HEK293 (cell line): ENCODE results near the gene ATXN10.

Experiments used
- CTCF ChIA-PET: fragments of 350-600 bp; formaldehyde crosslinking; extraction: SDS; loops from one replicate; lab custom pipeline; 2021; ENCODE audit warnings: antibody characterized with exemption; lab: Yijun Ruan, JAX
- POLR2A ChIA-PET: fragments of 300-600 bp; formaldehyde crosslinking; extraction: SDS; loops from one replicate; lab custom pipeline; 2020; ENCODE audit warnings: antibody characterized with exemption, inconsistent platforms; lab: Yijun Ruan, JAX
- H3K27ac ChIP-seq: fragments of 200-500 bp; sonication (Bioruptor generic); 2 replicates; pipeline ENCODE4 v1.5.1; 2014; ENCODE audit warnings: low read depth, low read length, control low read depth, inconsistent platforms; ENCODE audit errors: extremely low read depth
- H3K36me3 ChIP-seq, 2 experiments: fragments of 200-500 bp in 1 of 2; sonication (Bioruptor generic) in 1 of 2; 1 replicate in 1 of 2; 2 replicates in 1 of 2; pipeline ENCODE4 v1.5.1; 2014 to 2017; ENCODE audit warnings: inconsistent platforms in 2 of 2, low read length in 2 of 2; ENCODE audit not compliant: control insufficient read depth in 2 of 2, insufficient read depth in 1 of 2
- H3K4me1 ChIP-seq: fragments of 200-500 bp; sonication (Bioruptor generic); 2 replicates; pipeline ENCODE4 v1.5.1; 2014; ENCODE audit warnings: mild to moderate bottlenecking, low read length, inconsistent platforms; ENCODE audit not compliant: control insufficient read depth, insufficient read depth
- H3K4me3 ChIP-seq: 2 replicates; pipeline ENCODE4 v1.5.1; 2011; ENCODE audit warnings: low read depth, mild to moderate bottlenecking, control low read depth, low read length, moderate library complexity
- H3K9me3 ChIP-seq: fragments of 200-500 bp; sonication (Bioruptor generic); 2 replicates; pipeline ENCODE4 v1.5.1; 2014; ENCODE audit warnings: low read depth, low read length, inconsistent platforms; ENCODE audit not compliant: control insufficient read depth, insufficient read depth
- BCL11B ChIP-seq: fragments of 450-650 bp; formaldehyde crosslinking; IDR thresholded peaks from 2 replicates; pipeline ENCODE4 v1.5.1; 2016; ENCODE audit warnings: low read depth, missing biosample characterization, missing genetic modification characterization
- GFI1B ChIP-seq: fragments of 450-650 bp; formaldehyde crosslinking; IDR thresholded peaks from 2 replicates; pipeline ENCODE4 v1.5.1; 2016; ENCODE audit warnings: missing biosample characterization, missing genetic modification characterization
- MEIS1 ChIP-seq: sonication (generic); formaldehyde crosslinking; IDR thresholded peaks from 2 replicates; pipeline ENCODE4 v1.8.1; 2022; ENCODE audit warnings: missing genetic modification reagents, mild to moderate bottlenecking, borderline replicate concordance
- SP7 ChIP-seq: fragments of 450-650 bp; formaldehyde crosslinking; IDR thresholded peaks from 2 replicates; pipeline ENCODE4 v1.5.1; 2016; ENCODE audit warnings: missing biosample characterization, missing genetic modification characterization
- WT1 ChIP-seq: fragments of 450-650 bp; formaldehyde crosslinking; IDR thresholded peaks from 2 replicates; pipeline ENCODE4 v1.5.1; 2016; ENCODE audit warnings: missing biosample characterization, missing genetic modification characterization
- YY2 ChIP-seq: fragments of 450-650 bp; formaldehyde crosslinking; IDR thresholded peaks from 2 replicates; pipeline ENCODE4 v1.5.1; 2016; ENCODE audit warnings: missing biosample characterization, missing genetic modification characterization
- ZFP69B ChIP-seq: fragments of 450-650 bp; formaldehyde crosslinking; IDR thresholded peaks from 2 replicates; pipeline ENCODE4 v1.5.1; 2016; ENCODE audit warnings: missing biosample characterization, missing genetic modification characterization
- ZIC2 ChIP-seq: fragments of 450-650 bp; formaldehyde crosslinking; IDR thresholded peaks from 2 replicates; pipeline ENCODE4 v1.5.1; 2016; ENCODE audit warnings: missing biosample characterization, missing genetic modification characterization
- ZNF175 ChIP-seq: fragments of 450-650 bp; formaldehyde crosslinking; IDR thresholded peaks from 2 replicates; pipeline ENCODE4 v1.5.1; 2016; ENCODE audit warnings: missing biosample characterization, missing genetic modification characterization
- ZNF302 ChIP-seq: fragments of 450-650 bp; formaldehyde crosslinking; IDR thresholded peaks from 2 replicates; pipeline ENCODE4 v1.5.1; 2016; ENCODE audit warnings: missing biosample characterization, missing genetic modification characterization, low read depth
- ZNF366 ChIP-seq: fragments of 450-650 bp; formaldehyde crosslinking; conservative IDR thresholded peaks from 2 replicates; pipeline ENCODE4 v1.5.1; 2016; ENCODE audit warnings: missing biosample characterization, missing genetic modification characterization
- ZNF416 ChIP-seq: fragments of 450-650 bp; formaldehyde crosslinking; IDR thresholded peaks from 2 replicates; pipeline ENCODE4 v1.5.1; 2016; ENCODE audit warnings: missing biosample characterization, missing genetic modification characterization
- ZNF654 ChIP-seq: fragments of 450-650 bp; formaldehyde crosslinking; IDR thresholded peaks from 2 replicates; pipeline ENCODE4 v1.5.1; 2016; ENCODE audit warnings: low read depth, missing biosample characterization, missing genetic modification characterization
- ZNF664 ChIP-seq: fragments of 450-650 bp; formaldehyde crosslinking; IDR thresholded peaks from 2 replicates; pipeline ENCODE4 v1.5.1; 2016; ENCODE audit warnings: missing biosample characterization, missing genetic modification characterization
- ZNF768 ChIP-seq: fragments of 450-650 bp; formaldehyde crosslinking; IDR thresholded peaks from 2 replicates; pipeline ENCODE4 v1.5.1; 2018; ENCODE audit warnings: missing biosample characterization, mild to moderate bottlenecking, missing genetic modification characterization
- TF ChIP-seq, protein P1 (sequence below): fragments of 450-650 bp; formaldehyde crosslinking; IDR thresholded peaks from 2 replicates; pipeline ENCODE4 v1.5.1; 2016; ENCODE audit warnings: missing biosample characterization, missing genetic modification characterization
- TF ChIP-seq, protein P2 (sequence below): fragments of 450-650 bp; formaldehyde crosslinking; IDR thresholded peaks from 2 replicates; pipeline ENCODE4 v1.5.1; 2016; ENCODE audit warnings: missing biosample characterization, missing genetic modification characterization
- TF ChIP-seq, protein P3 (sequence below): fragments of 450-650 bp; formaldehyde crosslinking; IDR thresholded peaks from 2 replicates; pipeline ENCODE4 v1.5.1; 2016; ENCODE audit warnings: missing biosample characterization, missing genetic modification characterization
- TF ChIP-seq, protein P4 (sequence below): fragments of 450-650 bp; formaldehyde crosslinking; IDR thresholded peaks from 2 replicates; pipeline ENCODE4 v1.5.1; 2017; ENCODE audit warnings: missing biosample characterization, missing genetic modification characterization
- TF ChIP-seq, protein P5 (sequence below): IDR thresholded peaks from 2 replicates; pipeline ENCODE4 v1.6.1; 2011; ENCODE audit warnings: mild to moderate bottlenecking, low read depth, low read length, borderline replicate concordance
- TF ChIP-seq, protein P6 (sequence below): fragments of 450-650 bp; formaldehyde crosslinking; IDR thresholded peaks from 2 replicates; pipeline ENCODE4 v1.5.1; 2016; ENCODE audit warnings: missing biosample characterization, missing genetic modification characterization

The ATXN10 gene

DNA sequence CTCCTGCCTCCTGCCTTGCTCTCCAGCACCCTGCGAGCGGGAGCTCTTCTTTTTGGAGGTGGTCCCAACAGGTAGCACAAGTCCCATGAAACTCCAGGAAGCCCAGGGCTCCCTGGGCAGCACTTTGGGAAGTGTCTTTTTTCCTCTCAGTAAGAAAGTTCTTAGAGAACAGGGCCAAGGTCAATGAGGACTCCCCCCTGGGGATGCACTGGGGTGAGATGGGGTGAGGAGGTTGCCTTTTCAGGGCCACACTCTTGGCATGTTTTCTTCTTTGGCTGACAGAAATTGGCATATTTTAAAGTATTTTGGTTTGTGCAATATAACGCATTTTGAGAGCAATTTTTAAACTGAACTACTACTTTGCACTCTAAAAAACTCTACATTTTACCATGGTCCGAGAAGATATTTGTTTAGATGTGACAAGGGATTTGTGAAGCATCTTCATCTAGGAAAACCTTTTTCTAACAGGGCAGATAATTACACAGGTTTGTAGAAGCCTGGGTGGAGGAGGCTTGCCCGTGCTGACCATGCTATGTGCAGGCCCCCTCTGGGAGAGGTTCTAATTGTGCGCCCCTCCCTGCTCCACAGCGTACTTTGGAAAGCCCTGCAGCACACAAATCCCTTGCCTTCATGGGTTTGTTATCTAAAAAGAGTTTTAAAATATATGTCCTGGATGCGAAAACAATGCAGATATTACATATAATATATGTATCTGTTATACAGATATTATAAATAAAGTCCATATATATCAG, 165.0 kb downstream of the ATXN10 start:
- TF ChIP-seq ZIC2 (tag by site-specific recombination) (peak; percentile 66), ZNF175 (tag by site-specific recombination) (no peak)

DNA sequence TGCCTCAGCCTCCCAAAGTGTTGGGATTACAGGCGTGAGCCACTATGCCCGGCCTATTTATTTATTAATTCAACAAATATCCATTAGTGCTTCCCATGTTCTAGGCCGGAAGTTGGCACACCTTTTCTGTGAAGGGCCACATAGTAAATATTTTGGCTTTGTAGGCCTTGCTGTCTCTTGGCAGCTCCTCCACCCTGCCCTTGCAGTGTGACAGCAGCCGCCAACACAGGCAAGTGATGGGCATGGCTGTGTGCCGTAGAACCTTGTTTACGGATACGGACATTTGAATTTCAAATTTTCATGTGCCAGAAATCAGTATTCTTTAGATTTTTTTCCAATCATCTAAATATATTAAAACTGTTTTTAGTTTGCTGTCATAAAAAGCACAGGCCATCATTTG, 165.9 kb downstream of the ATXN10 start:
- Histone ChIP-seq H3K4me1 (no peaks in the 10 kb centered on the region), H3K9me3 (no peaks in the 10 kb centered on the region), H3K27ac (no peak overlapping the region), H3K36me3 (peaks cover 0 to 45% of the 10 kb centered on the region in 2 experiments; a peak in 1 of 3 replicates), H3K4me3 (no peak overlapping the region)
- ChIA-PET POLR2A (no interaction called here), CTCF (interaction anchor here (0.7 kb wide), 1 partner anchor 107 kb away, joined by 5 read pairs; no protein-coding TSS in a partner anchor)
- TF ChIP-seq WT1 (tag by site-specific recombination) = no peak
- no peak for TF ChIP-seq BCL11B (tag by site-specific recombination)
- TF ChIP-seq, protein P1, sequence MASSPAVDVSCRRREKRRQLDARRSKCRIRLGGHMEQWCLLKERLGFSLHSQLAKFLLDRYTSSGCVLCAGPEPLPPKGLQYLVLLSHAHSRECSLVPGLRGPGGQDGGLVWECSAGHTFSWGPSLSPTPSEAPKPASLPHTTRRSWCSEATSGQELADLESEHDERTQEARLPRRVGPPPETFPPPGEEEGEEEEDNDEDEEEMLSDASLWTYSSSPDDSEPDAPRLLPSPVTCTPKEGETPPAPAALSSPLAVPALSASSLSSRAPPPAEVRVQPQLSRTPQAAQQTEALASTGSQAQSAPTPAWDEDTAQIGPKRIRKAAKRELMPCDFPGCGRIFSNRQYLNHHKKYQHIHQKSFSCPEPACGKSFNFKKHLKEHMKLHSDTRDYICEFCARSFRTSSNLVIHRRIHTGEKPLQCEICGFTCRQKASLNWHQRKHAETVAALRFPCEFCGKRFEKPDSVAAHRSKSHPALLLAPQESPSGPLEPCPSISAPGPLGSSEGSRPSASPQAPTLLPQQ = no peak
- TF ChIP-seq, protein P2, sequence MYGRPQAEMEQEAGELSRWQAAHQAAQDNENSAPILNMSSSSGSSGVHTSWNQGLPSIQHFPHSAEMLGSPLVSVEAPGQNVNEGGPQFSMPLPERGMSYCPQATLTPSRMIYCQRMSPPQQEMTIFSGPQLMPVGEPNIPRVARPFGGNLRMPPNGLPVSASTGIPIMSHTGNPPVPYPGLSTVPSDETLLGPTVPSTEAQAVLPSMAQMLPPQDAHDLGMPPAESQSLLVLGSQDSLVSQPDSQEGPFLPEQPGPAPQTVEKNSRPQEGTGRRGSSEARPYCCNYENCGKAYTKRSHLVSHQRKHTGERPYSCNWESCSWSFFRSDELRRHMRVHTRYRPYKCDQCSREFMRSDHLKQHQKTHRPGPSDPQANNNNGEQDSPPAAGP = no peak
- TF ChIP-seq YY2 (tag by site-specific recombination) = no peak
- no peak for TF ChIP-seq ZNF664 (tag by site-specific recombination)
- no peak for TF ChIP-seq ZFP69B (tag by site-specific recombination)
- TF ChIP-seq ZNF654 = no peak

More for the DNA sequence above, 165.0 kb downstream of the ATXN10 start:
- Histone ChIP-seq H3K36me3 (peaks cover 0 to 36% of the 10 kb centered on the region in 2 experiments; a peak in 1 of 3 replicates), H3K4me1 (no peaks in the 10 kb centered on the region), H3K27ac (no peak overlapping the region), H3K4me3 (no peak overlapping the region), H3K9me3 (no peaks in the 10 kb centered on the region)
- CTCF ChIA-PET = interaction anchor here (0.7 kb wide), 2 partner anchors 106 to 138 kb away, joined by 3 to 5 read pairs; no protein-coding TSS in a partner anchor
- POLR2A ChIA-PET = no interaction called here

DNA sequence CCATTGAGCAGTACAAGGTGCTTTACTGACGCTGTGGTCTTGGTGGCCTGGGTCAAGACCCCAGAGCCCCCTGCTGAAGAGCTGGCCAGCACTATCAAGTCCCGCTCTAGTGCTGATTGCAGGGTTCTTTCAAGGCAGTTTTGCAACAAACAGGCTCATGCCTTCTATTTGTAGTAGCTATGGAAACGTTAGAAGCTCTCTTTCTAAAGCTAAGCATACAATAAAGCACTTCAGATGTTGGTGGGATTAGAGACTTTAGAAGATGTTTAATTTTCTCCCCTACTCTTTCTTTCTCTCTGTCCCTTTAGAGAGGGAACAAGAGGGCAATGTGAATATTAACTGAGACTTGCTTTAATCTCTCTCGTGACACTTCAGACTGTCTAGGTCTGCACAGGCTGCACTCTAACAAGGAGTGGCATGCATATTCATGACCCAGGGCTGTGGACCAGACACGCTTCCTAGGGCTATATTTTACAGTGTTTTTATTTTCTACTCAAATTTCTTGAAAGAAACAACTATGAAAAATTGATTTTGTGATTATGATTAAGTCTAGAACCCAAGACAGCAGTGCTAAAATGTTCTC, 166.8 kb downstream of the ATXN10 start:
- H3K27ac ChIP-seq = no peak overlapping the region
- peaks cover 0 to 49% of the 10 kb centered on the region in 2 experiments; a peak in 1 of 3 replicates for H3K36me3 ChIP-seq
- ChIA-PET CTCF (no interaction called here), POLR2A (no interaction called here)
- H3K4me3 ChIP-seq = no peak overlapping the region
- H3K4me1 ChIP-seq = no peaks in the 10 kb centered on the region
- no peaks in the 10 kb centered on the region for H3K9me3 ChIP-seq
- TF ChIP-seq MEIS1 = no peak
- no peak for TF ChIP-seq ZNF366 (tag by site-specific recombination)
- no peak for TF ChIP-seq ZNF175 (tag by site-specific recombination)
- TF ChIP-seq SP7 = no peak
- no peak for TF ChIP-seq ZNF654
- TF ChIP-seq, protein P3, sequence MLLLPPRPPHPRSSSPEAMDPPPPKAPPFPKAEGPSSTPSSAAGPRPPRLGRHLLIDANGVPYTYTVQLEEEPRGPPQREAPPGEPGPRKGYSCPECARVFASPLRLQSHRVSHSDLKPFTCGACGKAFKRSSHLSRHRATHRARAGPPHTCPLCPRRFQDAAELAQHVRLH (tag by site-specific recombination) = no peak
- TF ChIP-seq, protein P4, sequence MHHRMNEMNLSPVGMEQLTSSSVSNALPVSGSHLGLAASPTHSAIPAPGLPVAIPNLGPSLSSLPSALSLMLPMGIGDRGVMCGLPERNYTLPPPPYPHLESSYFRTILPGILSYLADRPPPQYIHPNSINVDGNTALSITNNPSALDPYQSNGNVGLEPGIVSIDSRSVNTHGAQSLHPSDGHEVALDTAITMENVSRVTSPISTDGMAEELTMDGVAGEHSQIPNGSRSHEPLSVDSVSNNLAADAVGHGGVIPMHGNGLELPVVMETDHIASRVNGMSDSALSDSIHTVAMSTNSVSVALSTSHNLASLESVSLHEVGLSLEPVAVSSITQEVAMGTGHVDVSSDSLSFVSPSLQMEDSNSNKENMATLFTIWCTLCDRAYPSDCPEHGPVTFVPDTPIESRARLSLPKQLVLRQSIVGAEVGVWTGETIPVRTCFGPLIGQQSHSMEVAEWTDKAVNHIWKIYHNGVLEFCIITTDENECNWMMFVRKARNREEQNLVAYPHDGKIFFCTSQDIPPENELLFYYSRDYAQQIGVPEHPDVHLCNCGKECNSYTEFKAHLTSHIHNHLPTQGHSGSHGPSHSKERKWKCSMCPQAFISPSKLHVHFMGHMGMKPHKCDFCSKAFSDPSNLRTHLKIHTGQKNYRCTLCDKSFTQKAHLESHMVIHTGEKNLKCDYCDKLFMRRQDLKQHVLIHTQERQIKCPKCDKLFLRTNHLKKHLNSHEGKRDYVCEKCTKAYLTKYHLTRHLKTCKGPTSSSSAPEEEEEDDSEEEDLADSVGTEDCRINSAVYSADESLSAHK (tag by site-specific recombination) = no peak
- no peak for TF ChIP-seq ZNF768 (tag by site-specific recombination)
- TF ChIP-seq, protein P5, sequence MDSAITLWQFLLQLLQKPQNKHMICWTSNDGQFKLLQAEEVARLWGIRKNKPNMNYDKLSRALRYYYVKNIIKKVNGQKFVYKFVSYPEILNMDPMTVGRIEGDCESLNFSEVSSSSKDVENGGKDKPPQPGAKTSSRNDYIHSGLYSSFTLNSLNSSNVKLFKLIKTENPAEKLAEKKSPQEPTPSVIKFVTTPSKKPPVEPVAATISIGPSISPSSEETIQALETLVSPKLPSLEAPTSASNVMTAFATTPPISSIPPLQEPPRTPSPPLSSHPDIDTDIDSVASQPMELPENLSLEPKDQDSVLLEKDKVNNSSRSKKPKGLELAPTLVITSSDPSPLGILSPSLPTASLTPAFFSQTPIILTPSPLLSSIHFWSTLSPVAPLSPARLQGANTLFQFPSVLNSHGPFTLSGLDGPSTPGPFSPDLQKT = no peak
- TF ChIP-seq GFI1B (tag by site-specific recombination) = no peak
- TF ChIP-seq, protein P6, sequence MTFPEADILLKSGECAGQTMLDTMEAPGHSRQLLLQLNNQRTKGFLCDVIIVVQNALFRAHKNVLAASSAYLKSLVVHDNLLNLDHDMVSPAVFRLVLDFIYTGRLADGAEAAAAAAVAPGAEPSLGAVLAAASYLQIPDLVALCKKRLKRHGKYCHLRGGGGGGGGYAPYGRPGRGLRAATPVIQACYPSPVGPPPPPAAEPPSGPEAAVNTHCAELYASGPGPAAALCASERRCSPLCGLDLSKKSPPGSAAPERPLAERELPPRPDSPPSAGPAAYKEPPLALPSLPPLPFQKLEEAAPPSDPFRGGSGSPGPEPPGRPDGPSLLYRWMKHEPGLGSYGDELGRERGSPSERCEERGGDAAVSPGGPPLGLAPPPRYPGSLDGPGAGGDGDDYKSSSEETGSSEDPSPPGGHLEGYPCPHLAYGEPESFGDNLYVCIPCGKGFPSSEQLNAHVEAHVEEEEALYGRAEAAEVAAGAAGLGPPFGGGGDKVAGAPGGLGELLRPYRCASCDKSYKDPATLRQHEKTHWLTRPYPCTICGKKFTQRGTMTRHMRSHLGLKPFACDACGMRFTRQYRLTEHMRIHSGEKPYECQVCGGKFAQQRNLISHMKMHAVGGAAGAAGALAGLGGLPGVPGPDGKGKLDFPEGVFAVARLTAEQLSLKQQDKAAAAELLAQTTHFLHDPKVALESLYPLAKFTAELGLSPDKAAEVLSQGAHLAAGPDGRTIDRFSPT (tag by site-specific recombination) = no peak
- TF ChIP-seq ZNF416 (tag by site-specific recombination) = no peak
- no peak for TF ChIP-seq ZNF302 (tag by site-specific recombination)
